Activated naive CD4-positive, alpha-beta T cell treated with anti-CD3 and anti-CD28 coated beads, Interleukin-2, amount 10 ng/mL, durations not matched to agents 7 days and 5 days (primary cell): ENCODE measurements around the gene RAD18.

Experiments used
- CTCF ChIA-PET: fragments of 350-600 bp; sonication (Branson Sonifier 250); formaldehyde crosslinking; loops from one replicate; lab custom pipeline; 2021; ENCODE audit warnings: antibody characterized with exemption; lab: Charles Lee
- DNase-seq: peaks from one replicate; pipeline ENCODE4 v3.0.0-alpha.2; 2020
- H3K27ac Mint-ChIP-seq: one replicate; pipeline ENCODE4 v1.8.0; 2021; ENCODE audit warnings: mild to moderate bottlenecking, moderate library complexity, mixed read lengths
- H3K27me3 Mint-ChIP-seq: one replicate; pipeline ENCODE4 v1.8.0; 2021; ENCODE audit warnings: mild to moderate bottlenecking, mixed read lengths
- H3K36me3 Mint-ChIP-seq: one replicate; pipeline ENCODE4 v1.8.0; 2021; ENCODE audit warnings: mixed read lengths
- H3K4me1 Mint-ChIP-seq: one replicate; pipeline ENCODE4 v1.8.0; 2021; ENCODE audit warnings: mixed read lengths
- H3K4me3 Mint-ChIP-seq: one replicate; pipeline ENCODE4 v1.8.0; 2021; ENCODE audit warnings: mild to moderate bottlenecking, moderate library complexity, mixed read lengths
- H3K9me3 Mint-ChIP-seq: one replicate; pipeline ENCODE4 v1.8.0; 2021; ENCODE audit warnings: mixed read lengths

The RAD18 gene

GRCh38 chr3:8992199-8992598 is 28.9 kb upstream of the RAD18 start:
- DNase-seq: no peak
- Mint-ChIP-seq H3K4me1 (peaks cover 6% of the 10 kb centered on the region), H3K27ac (no peak overlapping the region), H3K9me3 (no peaks in the 10 kb centered on the region), H3K36me3 (no peaks in the 10 kb centered on the region), H3K4me3 (no peak overlapping the region), H3K27me3 (no peaks in the 10 kb centered on the region)
- CTCF ChIA-PET: interaction anchor here (1.2 to 2.0 kb wide), 2 partner anchors 310 to 312 kb away, joined by 5 read pairs; no protein-coding TSS in a partner anchor

- Mint-ChIP-seq H3K36me3 (no peaks in the 10 kb centered on the region), H3K27me3 (no peaks in the 10 kb centered on the region), H3K27ac (no peak overlapping the region), H3K4me1 (peaks cover 6% of the 10 kb centered on the region), H3K4me3 (no peak overlapping the region), H3K9me3 (no peaks in the 10 kb centered on the region)
- CTCF ChIA-PET: interaction anchor here (1.5 to 5.2 kb wide), 3 partner anchors 18 to 312 kb away, joined by 6 to 130 read pairs (median 51); no protein-coding TSS in a partner anchor
- DNase-seq: no peak
Observed at GRCh38 chr3:8990266-8991215, 27.3 kb upstream of the RAD18 start.

- CTCF ChIA-PET: interaction anchor here (0.7 to 5.2 kb wide), 18 partner anchors 9 to 313 kb away, joined by 3 to 130 read pairs (median 5); partner anchors contain the start of gene SRGAP3
- Mint-ChIP-seq H3K4me1 (peaks cover 6% of the 10 kb centered on the region), H3K27me3 (no peaks in the 10 kb centered on the region), H3K9me3 (no peaks in the 10 kb centered on the region), H3K27ac (no peak overlapping the region), H3K36me3 (no peaks in the 10 kb centered on the region), H3K4me3 (no peak overlapping the region)
- DNase-seq: no peak
Observed at GRCh38 chr3:8988791-8989558, 25.7 kb upstream of the RAD18 start.

GRCh38 chr3:8988384-8988655 is 25.0 kb upstream of the RAD18 start:
- no peaks in the 10 kb centered on the region for H3K36me3 Mint-ChIP-seq
- no peak for DNase-seq
- no peak overlapping the region for H3K27ac Mint-ChIP-seq
- CTCF ChIA-PET: interaction anchor here (0.9 to 5.2 kb wide), 26 partner anchors 9 to 325 kb away, joined by 3 to 130 read pairs (median 4); partner anchors contain the start of gene SRGAP3
- H3K9me3 Mint-ChIP-seq: no peaks in the 10 kb centered on the region
- peaks cover 6% of the 10 kb centered on the region for H3K4me1 Mint-ChIP-seq
- H3K4me3 Mint-ChIP-seq: no peak overlapping the region
- H3K27me3 Mint-ChIP-seq: no peaks in the 10 kb centered on the region

GRCh38 chr3:8987645-8988383 is 24.5 kb upstream of the RAD18 start:
- H3K4me1 Mint-ChIP-seq: peaks cover 6% of the 10 kb centered on the region
- H3K27me3 Mint-ChIP-seq: no peaks in the 10 kb centered on the region
- no peaks in the 10 kb centered on the region for H3K36me3 Mint-ChIP-seq
- CTCF ChIA-PET: interaction anchor here (0.6 to 5.2 kb wide), 33 partner anchors 9 to 661 kb away, joined by 3 to 130 read pairs (median 4); partner anchors contain the start of genes MTMR14, RAD18 and SRGAP3
- H3K4me3 Mint-ChIP-seq: peak overlapping the region; percentile 28
- H3K9me3 Mint-ChIP-seq: no peaks in the 10 kb centered on the region
- DNase-seq: peak; percentile 82
- H3K27ac Mint-ChIP-seq: no peak overlapping the region

GRCh38 chr3:8987226-8987625 is 24.0 kb upstream of the RAD18 start:
- no peak for DNase-seq
- Mint-ChIP-seq H3K9me3 (no peaks in the 10 kb centered on the region), H3K27me3 (no peaks in the 10 kb centered on the region), H3K27ac (no peak overlapping the region), H3K36me3 (no peaks in the 10 kb centered on the region), H3K4me3 (no peak overlapping the region), H3K4me1 (peaks cover 6% of the 10 kb centered on the region)
- CTCF ChIA-PET: interaction anchor here (0.6 to 5.2 kb wide), 31 partner anchors 9 to 662 kb away, joined by 3 to 130 read pairs (median 4); partner anchors contain the start of genes MTMR14, RAD18 and SRGAP3

GRCh38 chr3:8986741-8987140 is 23.5 kb upstream of the RAD18 start:
- Mint-ChIP-seq H3K27ac (no peak overlapping the region), H3K27me3 (peaks cover 1% of the 10 kb centered on the region), H3K36me3 (no peaks in the 10 kb centered on the region), H3K4me3 (no peak overlapping the region), H3K4me1 (peaks cover 6% of the 10 kb centered on the region), H3K9me3 (no peaks in the 10 kb centered on the region)
- CTCF ChIA-PET: interaction anchor here (1.0 to 5.2 kb wide), 15 partner anchors 8 to 315 kb away, joined by 3 to 130 read pairs (median 7); partner anchors contain the start of genes RAD18 and SRGAP3
- DNase-seq: no peak

- peaks cover 8% of the 10 kb centered on the region for H3K27me3 Mint-ChIP-seq
- CTCF ChIA-PET: interaction anchor here (0.8 to 5.2 kb wide), 6 partner anchors 9 to 316 kb away, joined by 3 to 130 read pairs (median 6); partner anchors contain the start of gene SRGAP3
- H3K9me3 Mint-ChIP-seq: no peaks in the 10 kb centered on the region
- DNase-seq: no peak
- no peak overlapping the region for H3K4me3 Mint-ChIP-seq
- peaks cover 6% of the 10 kb centered on the region for H3K4me1 Mint-ChIP-seq
- peak overlapping the region; percentile 0 for H3K27ac Mint-ChIP-seq
- H3K36me3 Mint-ChIP-seq: no peaks in the 10 kb centered on the region
Observed at GRCh38 chr3:8985876-8986275, 22.6 kb upstream of the RAD18 start.

- peaks cover 11% of the 10 kb centered on the region for H3K27me3 Mint-ChIP-seq
- H3K4me1 Mint-ChIP-seq: peaks cover 6% of the 10 kb centered on the region
- H3K36me3 Mint-ChIP-seq: no peaks in the 10 kb centered on the region
- H3K27ac Mint-ChIP-seq: no peak overlapping the region
- CTCF ChIA-PET: interaction anchor here (4.8 to 5.2 kb wide), 2 partner anchors 12 to 317 kb away, joined by 51 to 130 read pairs; no protein-coding TSS in a partner anchor
- no peaks in the 10 kb centered on the region for H3K9me3 Mint-ChIP-seq
- DNase-seq: no peak
- H3K4me3 Mint-ChIP-seq: no peak overlapping the region
Observed at GRCh38 chr3:8985411-8985831, 22.1 kb upstream of the RAD18 start.

GRCh38 chr3:8984526-8984925 is 21.3 kb upstream of the RAD18 start:
- no peak overlapping the region for H3K27ac Mint-ChIP-seq
- no peaks in the 10 kb centered on the region for H3K36me3 Mint-ChIP-seq
- peaks cover 6% of the 10 kb centered on the region for H3K4me1 Mint-ChIP-seq
- CTCF ChIA-PET: no interaction called here
- H3K4me3 Mint-ChIP-seq: no peak overlapping the region
- H3K9me3 Mint-ChIP-seq: no peaks in the 10 kb centered on the region
- DNase-seq: no peak
- peaks cover 15% of the 10 kb centered on the region for H3K27me3 Mint-ChIP-seq

GRCh38 chr3:8984081-8984480 is 20.8 kb upstream of the RAD18 start:
- CTCF ChIA-PET: interaction anchor here (1.4 kb wide), 1 partner anchor 319 kb away, joined by 3 read pairs; no protein-coding TSS in a partner anchor
- no peak for DNase-seq
- no peak overlapping the region for H3K27ac Mint-ChIP-seq
- no peaks in the 10 kb centered on the region for H3K9me3 Mint-ChIP-seq
- peaks cover 19% of the 10 kb centered on the region for H3K27me3 Mint-ChIP-seq
- no peak overlapping the region for H3K4me3 Mint-ChIP-seq
- no peaks in the 10 kb centered on the region for H3K36me3 Mint-ChIP-seq
- H3K4me1 Mint-ChIP-seq: peaks cover 6% of the 10 kb centered on the region

GRCh38 chr3:8983591-8983990 is 20.3 kb upstream of the RAD18 start:
- Mint-ChIP-seq H3K4me1 (peaks cover 6% of the 10 kb centered on the region), H3K27me3 (peaks cover 19% of the 10 kb centered on the region), H3K36me3 (no peaks in the 10 kb centered on the region), H3K9me3 (no peaks in the 10 kb centered on the region), H3K27ac (no peak overlapping the region), H3K4me3 (no peak overlapping the region)
- CTCF ChIA-PET: interaction anchor here (1.4 kb wide), 1 partner anchor 319 kb away, joined by 3 read pairs; no protein-coding TSS in a partner anchor
- no peak for DNase-seq

- CTCF ChIA-PET: interaction anchor here (1.4 kb wide), 1 partner anchor 320 kb away, joined by 3 read pairs; no protein-coding TSS in a partner anchor
- no peaks in the 10 kb centered on the region for H3K9me3 Mint-ChIP-seq
- no peak overlapping the region for H3K27ac Mint-ChIP-seq
Observed at GRCh38 chr3:8983026-8983425, 19.8 kb upstream of the RAD18 start.

More at GRCh38 chr3:8983026-8983425, 19.8 kb upstream of the RAD18 start:
- H3K27me3 Mint-ChIP-seq: peaks cover 19% of the 10 kb centered on the region
- H3K4me3 Mint-ChIP-seq: no peak overlapping the region
- no peak for DNase-seq
- H3K4me1 Mint-ChIP-seq: peaks cover 5% of the 10 kb centered on the region
- H3K36me3 Mint-ChIP-seq: no peaks in the 10 kb centered on the region
